HG03064 (cell line): ENCODE results near the gene SIRPD.

Experiments
- ATAC-seq: cut with Tn5 transposase; IDR thresholded peaks from one replicate; pipeline ENCODE4 v1.9.1; 2021; ENCODE audit warnings: low read depth; ENCODE audit not compliant: unreplicated experiment

SIRPD gene

GRCh38 chr20:1538655-1539054 is 18.9 kb downstream of the SIRPD start:
- no peak for ATAC-seq

GRCh38 chr20:1537731-1538058 is 19.8 kb downstream of the SIRPD start:
- ATAC-seq = no peak

GRCh38 chr20:1536893-1537730 is 20.4 kb downstream of the SIRPD start:
- ATAC-seq = no peak

- peak; percentile 91 for ATAC-seq
These were observed 21.9 kb downstream of the SIRPD start for GRCh38 chr20:1535420-1536175.

GRCh38 chr20:1534526-1534925 is 23.0 kb downstream of the SIRPD start:
- ATAC-seq = no peak

GRCh38 chr20:1533059-1533458 is 24.4 kb downstream of the SIRPD start:
- ATAC-seq = no peak

- no peak for ATAC-seq
These were observed 28.7 kb downstream of the SIRPD start for GRCh38 chr20:1528811-1529210.

- ATAC-seq = no peak
These were observed 29.6 kb downstream of the SIRPD start for GRCh38 chr20:1527923-1528322.

- ATAC-seq = no peak
These were observed 30.6 kb downstream of the SIRPD start for GRCh38 chr20:1526896-1527295.

- no peak for ATAC-seq
These were observed 31.2 kb downstream of the SIRPD start for GRCh38 chr20:1526310-1526709.

- ATAC-seq = no peak
These were observed 33.5 kb downstream of the SIRPD start for GRCh38 chr20:1524004-1524403.

- ATAC-seq = no peak
These were observed 40.5 kb downstream of the SIRPD start for GRCh38 chr20:1517010-1517409.

- no peak for ATAC-seq
These were observed 43.7 kb downstream of the SIRPD start for GRCh38 chr20:1513801-1514200.

- ATAC-seq = no peak
These were observed 48.3 kb downstream of the SIRPD start for GRCh38 chr20:1509237-1509636.

GRCh38 chr20:1508574-1508973 is 48.9 kb downstream of the SIRPD start:
- no peak for ATAC-seq

GRCh38 chr20:1507276-1507675 is 50.2 kb downstream of the SIRPD start:
- ATAC-seq = no peak

- no peak for ATAC-seq
These were observed 51.6 kb downstream of the SIRPD start for GRCh38 chr20:1505871-1506270.

- ATAC-seq = no peak
These were observed 52.1 kb downstream of the SIRPD start for GRCh38 chr20:1505361-1505760.

- ATAC-seq = peak; percentile 86
These were observed 53.8 kb downstream of the SIRPD start for GRCh38 chr20:1503564-1504227.

- no peak for ATAC-seq
These were observed 57.0 kb downstream of the SIRPD start for GRCh38 chr20:1500496-1500895.
